AG09319 (cell line): ENCODE data around the gene CCBE1.

Source experiments
- DNase-seq: peaks from one replicate; pipeline ENCODE4 v3.0.0-alpha.2; 2010; ENCODE audit warnings: low read depth; ENCODE audit errors: extremely low read depth
- CTCF ChIP-seq: IDR thresholded peaks from 2 replicates; pipeline ENCODE4 v1.5.1; 2011; ENCODE audit warnings: low read depth, mild to moderate bottlenecking, inconsistent platforms, low read length, moderate library complexity

CCBE1 gene

DNA sequence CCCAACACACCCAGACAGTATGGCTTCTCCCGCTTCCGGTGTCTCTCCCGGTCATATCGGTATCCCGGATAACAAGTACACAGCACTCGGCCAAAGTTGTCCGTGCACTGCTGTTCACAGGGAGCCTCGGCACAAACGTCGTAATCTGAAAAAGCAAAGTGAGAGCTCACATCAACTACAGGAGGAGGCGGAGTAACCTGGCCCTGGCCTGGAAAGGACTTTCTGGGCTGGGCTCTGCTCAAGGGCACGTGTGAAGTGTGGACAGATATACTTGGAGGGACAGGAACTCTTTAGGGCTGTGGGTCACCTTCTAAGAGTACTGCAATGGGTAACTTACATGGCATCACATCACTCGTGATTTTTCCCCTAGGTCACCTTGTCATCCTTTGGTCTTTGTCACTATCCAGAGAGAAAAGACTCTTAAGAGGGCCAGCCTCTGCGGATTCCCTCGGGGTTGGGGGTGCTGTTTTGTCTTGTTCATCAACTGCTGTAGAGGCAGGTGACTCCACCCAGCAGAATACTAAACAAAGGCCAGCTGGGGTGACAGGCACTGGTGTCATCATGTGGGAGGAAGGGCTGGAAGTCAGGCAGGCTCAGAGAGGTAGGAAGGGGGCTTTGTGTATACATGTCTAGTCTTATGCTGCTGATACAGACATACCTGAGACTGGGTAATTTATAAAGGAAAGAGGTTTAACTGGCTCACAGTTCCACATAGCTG is 227.6 kb downstream of the CCBE1 start:
- TF ChIP-seq CTCF = no peak
- no peak for DNase-seq

GRCh38 chr18:59468821-59469220 is 228.4 kb downstream of the CCBE1 start:
- DNase-seq = no peak
- TF ChIP-seq CTCF = no peak

DNA sequence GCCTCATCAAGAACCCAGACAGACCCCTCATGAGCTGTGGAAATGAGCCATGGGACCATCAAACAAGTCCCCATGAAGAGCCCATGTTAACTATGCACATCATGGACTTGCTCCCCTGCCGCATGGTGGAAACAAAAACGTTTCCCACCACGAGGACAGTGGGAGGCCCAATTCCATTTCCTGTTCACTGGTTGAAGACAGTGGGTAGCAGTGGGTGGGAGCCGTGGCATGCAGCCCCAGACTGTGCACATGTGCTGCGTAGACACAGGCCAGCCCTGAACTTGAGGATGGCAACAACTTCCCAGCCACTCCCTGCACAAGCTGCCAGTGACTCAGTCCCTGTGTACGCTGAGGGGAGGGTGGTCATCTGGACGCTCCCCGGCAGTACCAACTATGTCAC is 229.7 kb downstream of the CCBE1 start:
- TF ChIP-seq CTCF = no peak
- no peak for DNase-seq

DNA sequence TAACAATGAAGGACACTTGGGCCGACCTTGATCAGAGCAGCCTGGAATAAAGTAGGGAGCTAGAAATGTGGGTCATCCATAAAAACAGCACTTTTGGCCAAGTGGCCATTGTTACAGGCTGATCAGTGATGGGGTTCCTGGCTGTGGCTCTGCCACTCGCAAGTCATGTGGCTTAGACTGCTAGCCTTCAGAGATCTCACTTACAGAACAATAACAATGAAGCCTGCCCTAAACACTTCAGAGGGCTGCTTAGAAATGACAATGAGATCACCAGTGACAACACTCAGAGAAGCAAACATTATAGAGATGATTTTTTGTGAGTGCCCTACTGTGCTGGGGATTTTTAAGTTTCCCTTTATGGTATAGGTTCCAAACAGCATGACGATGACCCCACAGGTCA is 230.2 kb downstream of the CCBE1 start:
- no peak for DNase-seq
- TF ChIP-seq CTCF = no peak

GRCh38 chr18:59464486-59464885 is 232.7 kb downstream of the CCBE1 start:
- TF ChIP-seq CTCF = no peak
- no peak for DNase-seq

DNA sequence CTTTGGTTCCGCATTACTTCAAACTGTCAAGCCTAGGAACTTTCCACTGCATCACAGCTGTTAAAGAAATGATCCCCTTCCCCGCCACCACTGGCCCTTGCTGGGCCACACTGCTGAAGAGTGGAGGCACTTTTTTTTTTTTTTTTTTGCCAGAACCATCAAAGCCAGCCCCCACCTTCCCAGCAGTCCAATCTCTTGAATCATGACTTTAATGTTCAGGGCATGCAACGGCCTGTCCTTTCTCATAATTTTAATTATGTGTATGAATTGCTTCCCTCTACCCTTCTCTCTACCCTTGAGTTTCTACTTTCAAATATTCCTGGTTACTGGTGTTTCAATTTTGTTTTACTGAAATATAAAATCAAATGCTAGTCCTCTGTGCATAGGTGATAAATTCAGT is 236.1 kb downstream of the CCBE1 start:
- no peak for DNase-seq
- TF ChIP-seq CTCF = no peak

DNA sequence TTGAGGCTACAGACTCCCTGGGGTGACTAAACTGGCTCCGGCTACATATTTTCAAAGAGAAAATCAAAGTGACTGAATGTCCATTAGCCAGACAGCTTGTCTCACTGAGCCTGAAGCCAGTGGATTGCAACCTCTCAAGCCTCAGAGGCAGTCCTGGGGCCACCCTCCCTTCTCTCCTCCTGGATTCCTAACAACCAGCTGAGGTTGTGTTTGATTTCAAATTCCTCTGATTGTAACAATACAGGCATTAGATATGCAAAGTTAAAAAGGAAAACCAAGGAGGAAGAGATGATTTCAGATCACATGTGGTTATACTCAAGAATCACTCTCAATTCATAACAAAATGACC is 237.2 kb downstream of the CCBE1 start:
- TF ChIP-seq CTCF = no peak
- DNase-seq = no peak
